Activated B cell treated with CpG ODN at 0.5 μM for 24 hours (primary cell): ENCODE results near the gene SETD3. TPM values are rescaled to one million over a fixed set of nuclear protein-coding genes. Genes with fewer than 3 reads are reported as not detected.

Experiments
- ATAC-seq: fragments of 200-7000 bp; cut with Tn5 transposase; one replicate; pipeline ENCODE4 v1.10.0; 2021; ENCODE audit warnings: low read depth, mild to moderate bottlenecking, moderate library complexity
- CTCF ChIA-PET: fragments of 350-600 bp; sonication (Branson Sonifier 250); formaldehyde crosslinking; loops from one replicate; lab custom pipeline; 2021; ENCODE audit warnings: antibody characterized with exemption; lab: Charles Lee
- POLR2A ChIA-PET: fragments of 350-600 bp; sonication (Branson Sonifier 250); formaldehyde crosslinking; loops from one replicate; lab custom pipeline; 2021; ENCODE audit warnings: antibody characterized with exemption; lab: Charles Lee
- DNase-seq: peaks from one replicate; pipeline ENCODE4 v3.0.0; 2022
- H3K27ac Mint-ChIP-seq: one replicate; pipeline ENCODE4 v1.8.0; 2020; ENCODE audit warnings: mixed read lengths
- H3K27me3 Mint-ChIP-seq: one replicate; pipeline ENCODE4 v1.8.0; 2021; ENCODE audit warnings: mixed read lengths
- H3K36me3 Mint-ChIP-seq: one replicate; pipeline ENCODE4 v1.8.0; 2021; ENCODE audit warnings: low read depth, mixed read lengths
- H3K4me1 Mint-ChIP-seq: one replicate; pipeline ENCODE4 v1.8.0; 2021; ENCODE audit warnings: mixed read lengths
- H3K4me3 Mint-ChIP-seq: one replicate; pipeline ENCODE4 v1.8.0; 2020; ENCODE audit warnings: mild to moderate bottlenecking, mixed read lengths
- H3K9me3 Mint-ChIP-seq: one replicate; pipeline ENCODE4 v1.8.0; 2020; ENCODE audit warnings: mixed read lengths
- intact Hi-C: fragments of 100-400 bp; cut with micrococcal nuclease; formaldehyde crosslinking; loops from one replicate; pipeline ENCODE4 v1.15.1; 2024
- total RNA-seq: library from RNA; stranded (reverse); gene quantifications from 2 replicates; pipeline ENCODE4 v1.2.3, GENCODE V29; 2022
- TF ChIP-seq, protein P1 (sequence below): fragments of 200-600 bp; IDR thresholded peaks from one replicate; pipeline ENCODE4 v1.8.0; 2022; ENCODE audit warnings: antibody characterized with exemption, mild to moderate bottlenecking

The SETD3 gene
- total RNA-seq, 1 donor from 2014 or later: 31.9 TPM

DNA sequence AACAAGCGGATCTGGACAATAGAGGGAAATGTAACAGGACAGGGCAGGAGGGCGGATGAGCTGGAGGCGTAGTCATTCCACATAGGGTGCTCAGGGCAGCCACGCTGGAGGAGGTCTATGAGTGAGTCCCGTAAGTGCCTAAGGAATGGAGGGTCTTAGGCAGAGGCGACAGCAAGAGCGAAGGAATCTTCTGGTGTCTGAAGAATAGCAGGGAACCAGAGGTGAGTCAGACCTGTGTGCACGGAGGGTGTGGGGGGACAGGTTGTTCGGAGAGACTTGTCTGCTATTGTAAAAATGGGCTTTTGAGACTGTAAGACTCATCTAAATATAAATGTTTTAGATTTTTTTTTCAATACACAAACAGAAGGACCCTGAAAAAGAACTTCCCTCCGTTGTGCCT lies 70.6 kb downstream of the SETD3 start:
- ATAC-seq (no peak), DNase-seq (no peak)
- intact Hi-C loops: no loop called here
- H3K4me1 Mint-ChIP-seq: no peaks in the 10 kb centered on the region
- POLR2A ChIA-PET: no interaction called here
- H3K4me3 Mint-ChIP-seq: no peak overlapping the region
- H3K27ac Mint-ChIP-seq: no peak overlapping the region
- peaks cover 75% of the 10 kb centered on the region for H3K36me3 Mint-ChIP-seq
- TF ChIP-seq, protein P1, sequence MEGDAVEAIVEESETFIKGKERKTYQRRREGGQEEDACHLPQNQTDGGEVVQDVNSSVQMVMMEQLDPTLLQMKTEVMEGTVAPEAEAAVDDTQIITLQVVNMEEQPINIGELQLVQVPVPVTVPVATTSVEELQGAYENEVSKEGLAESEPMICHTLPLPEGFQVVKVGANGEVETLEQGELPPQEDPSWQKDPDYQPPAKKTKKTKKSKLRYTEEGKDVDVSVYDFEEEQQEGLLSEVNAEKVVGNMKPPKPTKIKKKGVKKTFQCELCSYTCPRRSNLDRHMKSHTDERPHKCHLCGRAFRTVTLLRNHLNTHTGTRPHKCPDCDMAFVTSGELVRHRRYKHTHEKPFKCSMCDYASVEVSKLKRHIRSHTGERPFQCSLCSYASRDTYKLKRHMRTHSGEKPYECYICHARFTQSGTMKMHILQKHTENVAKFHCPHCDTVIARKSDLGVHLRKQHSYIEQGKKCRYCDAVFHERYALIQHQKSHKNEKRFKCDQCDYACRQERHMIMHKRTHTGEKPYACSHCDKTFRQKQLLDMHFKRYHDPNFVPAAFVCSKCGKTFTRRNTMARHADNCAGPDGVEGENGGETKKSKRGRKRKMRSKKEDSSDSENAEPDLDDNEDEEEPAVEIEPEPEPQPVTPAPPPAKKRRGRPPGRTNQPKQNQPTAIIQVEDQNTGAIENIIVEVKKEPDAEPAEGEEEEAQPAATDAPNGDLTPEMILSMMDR: no peak
- CTCF ChIA-PET: no interaction called here
- H3K9me3 Mint-ChIP-seq: no peaks in the 10 kb centered on the region
- H3K27me3 Mint-ChIP-seq: no peaks in the 10 kb centered on the region

GRCh38 chr14:99408971-99409289 lies 71.7 kb downstream of the SETD3 start:
- TF ChIP-seq, protein P1: no peak
- Mint-ChIP-seq H3K27me3 (no peaks in the 10 kb centered on the region), H3K4me3 (no peak overlapping the region), H3K9me3 (no peaks in the 10 kb centered on the region), H3K36me3 (peaks cover 79% of the 10 kb centered on the region), H3K27ac (no peak overlapping the region), H3K4me1 (no peaks in the 10 kb centered on the region)
- POLR2A ChIA-PET: no interaction called here
- no peak for ATAC-seq
- CTCF ChIA-PET: no interaction called here
- DNase-seq: no peak
- intact Hi-C loops: no loop called here

DNA sequence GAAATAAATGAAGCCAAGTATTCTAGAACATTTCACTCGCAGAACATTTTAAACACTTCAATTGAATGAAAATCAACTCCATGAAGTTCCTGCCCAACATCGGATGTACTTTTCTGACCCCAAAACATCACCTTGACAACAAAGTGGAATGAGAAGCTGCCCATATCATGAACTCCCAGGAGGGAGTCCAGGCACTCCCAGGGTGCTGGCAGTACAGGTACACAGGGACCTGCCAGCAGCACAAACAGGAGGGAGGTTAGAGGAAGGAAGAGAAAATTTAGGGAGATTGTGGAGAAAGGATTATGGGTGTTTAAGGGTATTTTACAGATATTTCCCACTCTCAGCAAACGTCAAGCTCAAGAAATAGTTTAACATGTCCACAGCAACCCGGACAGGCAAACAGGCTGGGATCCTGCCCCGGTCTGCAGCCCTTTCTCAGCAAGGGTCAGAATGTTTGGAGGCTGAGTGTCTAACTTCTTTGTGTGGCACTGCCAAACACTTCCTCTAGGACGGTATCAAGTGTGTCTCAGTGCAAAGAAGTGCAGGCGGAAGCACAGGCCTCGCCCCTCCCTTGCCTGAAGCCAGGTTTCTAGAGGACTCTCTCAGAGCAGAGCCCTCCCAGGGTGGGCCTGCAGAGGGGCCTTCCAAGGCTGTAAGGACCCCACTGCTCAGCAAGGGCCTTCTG lies 72.2 kb downstream of the SETD3 start:
- no peaks in the 10 kb centered on the region for H3K9me3 Mint-ChIP-seq
- H3K36me3 Mint-ChIP-seq: peaks cover 77% of the 10 kb centered on the region
- ATAC-seq: no peak

GRCh38 chr14:99407416-99407815 lies 73.2 kb downstream of the SETD3 start:
- TF ChIP-seq, protein P1: no peak
- no peak for DNase-seq
- ChIA-PET POLR2A (no interaction called here), CTCF (interaction anchor here (1.1 kb wide), 1 partner anchor 8 kb away, joined by 3 read pairs; no protein-coding TSS in a partner anchor)
- intact Hi-C loops: no loop called here
- no peaks in the 10 kb centered on the region for H3K27me3 Mint-ChIP-seq
- no peaks in the 10 kb centered on the region for H3K9me3 Mint-ChIP-seq
- peaks cover 79% of the 10 kb centered on the region for H3K36me3 Mint-ChIP-seq
- H3K27ac Mint-ChIP-seq: no peak overlapping the region
- H3K4me1 Mint-ChIP-seq: peaks cover 3% of the 10 kb centered on the region
- no peak for ATAC-seq
- no peak overlapping the region for H3K4me3 Mint-ChIP-seq

More for the DNA sequence above, 72.2 kb downstream of the SETD3 start:
- Mint-ChIP-seq H3K27ac (no peak overlapping the region), H3K27me3 (no peaks in the 10 kb centered on the region), H3K4me1 (no peaks in the 10 kb centered on the region), H3K4me3 (no peak overlapping the region)
- no peak for DNase-seq
- TF ChIP-seq, protein P1: no peak
- ChIA-PET POLR2A (no interaction called here), CTCF (no interaction called here)
- intact Hi-C loops: no loop called here

- POLR2A ChIA-PET: no interaction called here
- Mint-ChIP-seq H3K4me1 (peaks cover 12% of the 10 kb centered on the region), H3K9me3 (no peaks in the 10 kb centered on the region), H3K36me3 (peaks cover 75% of the 10 kb centered on the region), H3K27ac (no peak overlapping the region), H3K27me3 (no peaks in the 10 kb centered on the region), H3K4me3 (no peak overlapping the region)
- intact Hi-C loops: no loop called here
- ATAC-seq (no peak), DNase-seq (no peak)
- CTCF ChIA-PET: interaction anchor here (2.1 to 2.8 kb wide), 2 partner anchors 11 to 13 kb away, joined by 9 to 20 read pairs; no protein-coding TSS in a partner anchor
- TF ChIP-seq, protein P1: no peak
Observed at GRCh38 chr14:99402950-99403349, 77.7 kb downstream of the SETD3 start.
